ENCODE data around the gene SF3B1. TPM values are rescaled to one million over a fixed set of nuclear protein-coding genes. Genes with fewer than 3 reads are reported as not detected.
"Not testable (repeated sequence)": the region's sequence is repeated elsewhere in the genome, so short reads cannot be mapped to it uniquely, and the experiment has no call there.

The SF3B1 gene, protein sequence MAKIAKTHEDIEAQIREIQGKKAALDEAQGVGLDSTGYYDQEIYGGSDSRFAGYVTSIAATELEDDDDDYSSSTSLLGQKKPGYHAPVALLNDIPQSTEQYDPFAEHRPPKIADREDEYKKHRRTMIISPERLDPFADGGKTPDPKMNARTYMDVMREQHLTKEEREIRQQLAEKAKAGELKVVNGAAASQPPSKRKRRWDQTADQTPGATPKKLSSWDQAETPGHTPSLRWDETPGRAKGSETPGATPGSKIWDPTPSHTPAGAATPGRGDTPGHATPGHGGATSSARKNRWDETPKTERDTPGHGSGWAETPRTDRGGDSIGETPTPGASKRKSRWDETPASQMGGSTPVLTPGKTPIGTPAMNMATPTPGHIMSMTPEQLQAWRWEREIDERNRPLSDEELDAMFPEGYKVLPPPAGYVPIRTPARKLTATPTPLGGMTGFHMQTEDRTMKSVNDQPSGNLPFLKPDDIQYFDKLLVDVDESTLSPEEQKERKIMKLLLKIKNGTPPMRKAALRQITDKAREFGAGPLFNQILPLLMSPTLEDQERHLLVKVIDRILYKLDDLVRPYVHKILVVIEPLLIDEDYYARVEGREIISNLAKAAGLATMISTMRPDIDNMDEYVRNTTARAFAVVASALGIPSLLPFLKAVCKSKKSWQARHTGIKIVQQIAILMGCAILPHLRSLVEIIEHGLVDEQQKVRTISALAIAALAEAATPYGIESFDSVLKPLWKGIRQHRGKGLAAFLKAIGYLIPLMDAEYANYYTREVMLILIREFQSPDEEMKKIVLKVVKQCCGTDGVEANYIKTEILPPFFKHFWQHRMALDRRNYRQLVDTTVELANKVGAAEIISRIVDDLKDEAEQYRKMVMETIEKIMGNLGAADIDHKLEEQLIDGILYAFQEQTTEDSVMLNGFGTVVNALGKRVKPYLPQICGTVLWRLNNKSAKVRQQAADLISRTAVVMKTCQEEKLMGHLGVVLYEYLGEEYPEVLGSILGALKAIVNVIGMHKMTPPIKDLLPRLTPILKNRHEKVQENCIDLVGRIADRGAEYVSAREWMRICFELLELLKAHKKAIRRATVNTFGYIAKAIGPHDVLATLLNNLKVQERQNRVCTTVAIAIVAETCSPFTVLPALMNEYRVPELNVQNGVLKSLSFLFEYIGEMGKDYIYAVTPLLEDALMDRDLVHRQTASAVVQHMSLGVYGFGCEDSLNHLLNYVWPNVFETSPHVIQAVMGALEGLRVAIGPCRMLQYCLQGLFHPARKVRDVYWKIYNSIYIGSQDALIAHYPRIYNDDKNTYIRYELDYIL
- 273 and 274 TPM in 2 replicates for total RNA-seq (2022)
- percentile 97 among the genes with signal in this experiment for Bru-seq, nascent RNA
- percentile 98 among the genes with signal in this experiment for BruChase-seq, experiment 1, labeled RNA remaining after a 2-hour chase
- BruChase-seq, experiment 2, labeled RNA remaining after a 6-hour chase: percentile 99 among the genes with signal in this experiment
- long read RNA-seq, full-length matches to known transcripts: 404 of 461 reads
- long read RNA-seq, partial matches to known transcripts: 28 of 461 reads
- long read RNA-seq, other reads (novel, unspliced or antisense): 29 of 461 reads

DNA sequence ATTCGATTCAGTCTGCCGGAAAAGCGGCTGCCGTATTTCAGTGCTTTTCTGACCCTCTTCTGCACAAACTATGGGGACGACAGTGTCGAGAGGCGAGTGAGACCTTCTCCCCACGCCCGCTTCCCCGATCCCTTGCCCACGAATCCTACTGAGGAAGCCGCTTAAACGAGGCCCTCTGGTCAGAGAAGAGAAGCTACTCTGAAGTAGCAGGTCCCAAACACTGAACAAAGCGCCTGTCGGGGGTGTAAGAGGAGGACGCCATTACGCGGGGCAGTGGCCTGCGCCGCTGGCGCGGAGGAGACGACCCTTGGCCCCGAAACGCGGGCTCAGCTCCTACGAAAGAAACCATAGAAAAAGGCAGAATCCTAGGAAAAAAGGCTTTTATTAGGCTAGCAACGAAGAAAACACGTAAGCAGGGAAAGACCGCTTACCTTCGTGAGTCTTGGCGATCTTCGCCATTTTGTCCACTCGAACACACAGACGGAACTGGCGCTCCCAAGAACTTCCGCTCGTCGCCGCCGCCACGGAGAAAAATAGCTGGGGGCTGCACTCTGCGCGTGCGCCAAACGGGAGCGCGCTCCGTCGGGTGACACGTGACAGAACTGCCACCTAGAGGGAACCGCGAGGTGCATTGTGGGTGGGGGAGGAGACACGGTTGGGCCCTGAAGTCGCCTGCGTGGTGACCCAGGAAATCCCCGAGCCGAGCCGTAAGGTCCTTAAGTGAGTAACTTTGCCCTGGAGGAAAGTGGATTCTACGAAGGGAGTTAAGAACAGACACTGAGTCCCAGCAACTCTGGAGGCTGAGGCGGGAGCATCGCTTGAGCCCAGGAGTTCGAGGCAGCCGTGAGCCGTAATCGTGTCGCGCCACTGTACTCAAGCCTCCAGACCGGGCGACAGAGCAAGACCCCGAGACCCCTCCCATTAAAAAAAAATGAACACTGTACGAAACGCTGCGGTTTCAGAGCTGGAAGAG lies at the start of gene SF3B1:
Gene SF3B1, minus strand, starts transcription at position 488 of the 973 bp plus-strand sequence. Its CDS starts 29 bp downstream, at position 459.
- peak within 1 kb of the TSS; percentile 89 for H3K4me3 ChIP-seq (ENCODE audit: low read depth, low read length)
- peaks cover 12% of the 10 kb centered on the region for H3K4me1 Mint-ChIP-seq (ENCODE audit: low read depth, unreplicated experiment)
- peaks cover 43% of the 10 kb centered on the region for H3K36me3 Mint-ChIP-seq (ENCODE audit: insufficient read depth, unreplicated experiment)
- H3K4me3 Mint-ChIP-seq (ENCODE audit: unreplicated experiment): peak within 1 kb of the TSS; percentile 92
- ChIA-PET CTCF (interaction anchor here (0.6 to 1.0 kb wide), 4 partner anchors 15 to 165 kb away, joined by 3 to 4 read pairs (median 3); no protein-coding TSS in a partner anchor), POLR2A (interaction anchor here (0.6 to 2.2 kb wide), 12 partner anchors 10 to 1176 kb away, joined by 3 to 23 read pairs (median 5); partner anchors contain the start of genes COQ10B, HSPD1, HSPE1 and MARS2)
- TF ChIP-seq, protein P1, sequence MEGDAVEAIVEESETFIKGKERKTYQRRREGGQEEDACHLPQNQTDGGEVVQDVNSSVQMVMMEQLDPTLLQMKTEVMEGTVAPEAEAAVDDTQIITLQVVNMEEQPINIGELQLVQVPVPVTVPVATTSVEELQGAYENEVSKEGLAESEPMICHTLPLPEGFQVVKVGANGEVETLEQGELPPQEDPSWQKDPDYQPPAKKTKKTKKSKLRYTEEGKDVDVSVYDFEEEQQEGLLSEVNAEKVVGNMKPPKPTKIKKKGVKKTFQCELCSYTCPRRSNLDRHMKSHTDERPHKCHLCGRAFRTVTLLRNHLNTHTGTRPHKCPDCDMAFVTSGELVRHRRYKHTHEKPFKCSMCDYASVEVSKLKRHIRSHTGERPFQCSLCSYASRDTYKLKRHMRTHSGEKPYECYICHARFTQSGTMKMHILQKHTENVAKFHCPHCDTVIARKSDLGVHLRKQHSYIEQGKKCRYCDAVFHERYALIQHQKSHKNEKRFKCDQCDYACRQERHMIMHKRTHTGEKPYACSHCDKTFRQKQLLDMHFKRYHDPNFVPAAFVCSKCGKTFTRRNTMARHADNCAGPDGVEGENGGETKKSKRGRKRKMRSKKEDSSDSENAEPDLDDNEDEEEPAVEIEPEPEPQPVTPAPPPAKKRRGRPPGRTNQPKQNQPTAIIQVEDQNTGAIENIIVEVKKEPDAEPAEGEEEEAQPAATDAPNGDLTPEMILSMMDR (IDR thresholded peaks at IDR 0.05; ENCODE audit: insufficient read depth in 1 of 2, low read depth in 1 of 2, low read length in 1 of 2, severe bottlenecking in 1 of 2, unreplicated experiment in 1 of 2): no peak
- no peaks in the 10 kb centered on the region for H3K27me3 ChIP-seq (replicated peaks; ENCODE audit: control insufficient read depth, insufficient read depth, low read length)
- peaks cover 6% of the 10 kb centered on the region; the same call in 1 of the 2 replicates for H3K4me1 ChIP-seq
- no peaks in the 10 kb centered on the region for H3K27me3 Mint-ChIP-seq (ENCODE audit: insufficient read depth, unreplicated experiment)
- no TSS peak for BruUV-seq (replicated peaks)
- no peaks in the 10 kb centered on the region for H3K9me3 ChIP-seq
- H3K27ac Mint-ChIP-seq (ENCODE audit: unreplicated experiment): peak within 1 kb of the TSS; percentile 100
- no peaks in the 10 kb centered on the region for H3K9me3 Mint-ChIP-seq (ENCODE audit: unreplicated experiment)
- H3K36me3 ChIP-seq (ENCODE audit: control insufficient read depth, insufficient read depth, low read length): no peaks in the 10 kb centered on the region
- intact Hi-C loops (cut with micrococcal nuclease; ENCODE audit: unreplicated experiment): loop anchor here (1.0 to 5.0 kb wide), 4 partner anchors 18 to 82 kb away; partner anchors contain the start of genes COQ10B, HSPE1 and MOB4
- DNase-seq: peak; percentile 98

DNA sequence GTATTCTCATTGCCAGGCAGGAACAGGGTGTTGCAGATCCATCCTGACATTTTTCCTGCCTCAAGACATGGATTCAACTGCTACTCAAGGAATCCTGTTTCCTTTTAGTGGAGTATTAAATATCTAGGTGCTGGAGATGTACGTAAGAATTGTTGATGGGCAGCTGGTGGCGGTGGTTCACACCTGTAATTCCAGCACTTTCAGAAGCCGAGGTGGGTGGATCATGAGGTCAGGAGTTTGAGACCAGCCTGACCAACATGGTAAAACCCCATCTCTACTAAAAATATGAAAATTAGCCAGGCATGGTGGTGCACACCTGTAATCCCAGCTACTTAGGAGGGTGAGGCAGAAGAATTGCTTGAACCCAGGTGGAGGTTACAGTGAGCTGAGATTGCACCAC lies 49.4 kb upstream of the SF3B1 start:
- H3K4me3 ChIP-seq (ENCODE audit: low read depth, low read length); H3K9me3 ChIP-seq; intact Hi-C loops (cut with micrococcal nuclease; ENCODE audit: unreplicated experiment); H3K4me1 ChIP-seq; H3K36me3 ChIP-seq (ENCODE audit: control insufficient read depth, insufficient read depth, low read length); H3K27me3 ChIP-seq (replicated peaks; ENCODE audit: control insufficient read depth, insufficient read depth, low read length); BruUV-seq (replicated peaks); CTCF ChIA-PET; H3K4me1 Mint-ChIP-seq (ENCODE audit: low read depth, unreplicated experiment); H3K27me3 Mint-ChIP-seq (ENCODE audit: insufficient read depth, unreplicated experiment); H3K9me3 Mint-ChIP-seq (ENCODE audit: unreplicated experiment); H3K4me3 Mint-ChIP-seq (ENCODE audit: unreplicated experiment); DNase-seq: not testable (repeated sequence)
- peak overlapping the region; percentile 34 for H3K27ac Mint-ChIP-seq (ENCODE audit: unreplicated experiment)
- H3K36me3 Mint-ChIP-seq (ENCODE audit: insufficient read depth, unreplicated experiment): peaks cover 77% of the 10 kb centered on the region
- POLR2A ChIA-PET: interaction anchor here (1.1 kb wide), 1 partner anchor 31 kb away, joined by 3 read pairs; the partner anchor contains the start of gene COQ10B
